Tibial nerve (tissue), 4 donors: Measurements from ENCODE around the gene NTRK2.

Experiments
- CTCF ChIP-seq, 5 experiments: fragments of 200-600 bp in 3 of 5; fragments of 450-650 bp in 2 of 5; sonication (generic) in 3 of 5; IDR thresholded peaks; one replicate each; pipeline ENCODE4 v1.5.1; 2016 to 2019; ENCODE audit warnings: antibody characterized with exemption in 5 of 5, mild to moderate bottlenecking in 3 of 5, moderate library complexity in 2 of 5
- EP300 ChIP-seq, 2 donors: sonication (generic); formaldehyde crosslinking; IDR thresholded peaks; one replicate each; pipeline ENCODE4 v1.6.1; 2017; ENCODE audit warnings: antibody characterized with exemption in 2 of 2, mild to moderate bottlenecking in 1 of 2
- POLR2A ChIP-seq, 2 donors: fragments of 450-650 bp; IDR thresholded peaks; one replicate each; pipeline ENCODE4 v1.6.1; 2017; ENCODE audit warnings: antibody characterized with exemption in 2 of 2, mild to moderate bottlenecking in 2 of 2, moderate library complexity in 2 of 2

DNA sequence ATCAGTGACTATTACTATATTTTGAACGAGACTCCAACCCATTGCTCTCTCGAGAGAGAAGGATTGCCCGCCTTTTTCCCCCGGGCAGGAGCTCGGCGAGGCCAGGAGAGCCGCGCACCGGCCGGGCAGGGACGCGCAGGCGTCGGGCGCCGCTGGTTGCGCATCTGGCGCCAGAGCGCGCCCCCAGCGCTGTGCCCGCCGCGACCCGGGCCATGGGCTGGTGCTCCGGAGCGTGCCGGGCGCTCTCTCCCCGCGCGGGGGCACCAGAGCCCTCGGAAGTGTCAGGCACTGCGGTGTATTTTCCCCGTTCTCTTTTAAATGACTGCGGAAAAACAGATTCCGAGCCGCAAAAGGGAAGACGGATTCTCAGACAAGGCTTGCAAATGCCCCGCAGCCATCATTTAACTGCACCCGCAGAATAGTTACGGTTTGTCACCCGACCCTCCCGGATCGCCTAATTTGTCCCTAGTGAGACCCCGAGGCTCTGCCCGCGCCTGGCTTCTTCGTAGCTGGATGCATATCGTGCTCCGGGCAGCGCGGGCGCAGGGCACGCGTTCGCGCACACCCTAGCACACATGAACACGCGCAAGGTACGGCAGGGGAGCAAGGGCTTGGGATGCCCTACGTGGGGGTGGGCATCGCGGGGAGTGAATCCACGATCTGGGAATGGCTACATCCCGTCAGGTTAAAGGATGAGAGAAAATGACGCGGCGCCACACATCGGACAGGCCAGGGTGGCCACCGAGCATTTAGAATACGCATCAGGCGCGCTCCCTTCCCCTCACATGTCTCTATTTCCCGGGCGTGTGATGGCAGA, 1.1 kb upstream of the NTRK2 start:
- TF ChIP-seq POLR2A (IDR thresholded peaks at IDR 0.05) (peak in 1 of 2 donors; percentile 36), CTCF (IDR thresholded peaks at IDR 0.05) (peak; percentile 51 to 92 (median 86)), EP300 (IDR thresholded peaks at IDR 0.05) (peak in 1 of 2 donors; percentile 73)
